T-helper 2 cell treated with Interferon-gamma antibody and Interleukin-4, amounts not matched to agents 5 μg/mL and 100 μg/mL, for 36 hours (primary cell): ENCODE results near the gene TMEM132A.
A peak's percentile ranks its signal among the peaks of the same experiment; 100 is the strongest.
"Not testable (repeated sequence)": the region's sequence is repeated elsewhere in the genome, so short reads cannot be mapped to it uniquely, and the experiment has no call there.

Experiments used
- DNase-seq: peaks from one replicate; pipeline ENCODE4 v3.0.0; 2021; ENCODE audit warnings: low spot score
- H3K27ac Mint-ChIP-seq: one replicate; pipeline ENCODE4 v1.8.0; 2021; ENCODE audit warnings: mild to moderate bottlenecking, mixed read lengths
- H3K27me3 Mint-ChIP-seq: one replicate; pipeline ENCODE4 v1.8.0; 2021; ENCODE audit warnings: low read depth, mixed read lengths
- H3K36me3 Mint-ChIP-seq: one replicate; pipeline ENCODE4 v1.8.0; 2021; ENCODE audit warnings: low read depth, mixed read lengths
- H3K4me1 Mint-ChIP-seq: one replicate; pipeline ENCODE4 v1.8.0; 2021; ENCODE audit warnings: low read depth, mixed read lengths
- H3K4me3 Mint-ChIP-seq: one replicate; pipeline ENCODE4 v1.8.0; 2022; ENCODE audit warnings: mild to moderate bottlenecking, moderate library complexity, mixed read lengths
- H3K9me3 Mint-ChIP-seq: one replicate; pipeline ENCODE4 v1.8.0; 2021; ENCODE audit warnings: mixed read lengths

Gene TMEM132A

GRCh38 chr11:60955571-60955970 lies 31.3 kb downstream of the TMEM132A start:
- no peaks in the 10 kb centered on the region for H3K9me3 Mint-ChIP-seq
- H3K4me1 Mint-ChIP-seq, result peaks cover 13% of the 10 kb centered on the region
- peaks cover 45% of the 10 kb centered on the region for H3K27me3 Mint-ChIP-seq
- no peak overlapping the region for H3K4me3 Mint-ChIP-seq
- H3K27ac Mint-ChIP-seq, result no peak overlapping the region
- no peaks in the 10 kb centered on the region for H3K36me3 Mint-ChIP-seq
- no peak for DNase-seq

- peaks cover 7% of the 10 kb centered on the region for H3K4me1 Mint-ChIP-seq
- H3K4me3 Mint-ChIP-seq, result no peak overlapping the region
- peaks cover 48% of the 10 kb centered on the region for H3K27me3 Mint-ChIP-seq
- no peaks in the 10 kb centered on the region for H3K36me3 Mint-ChIP-seq
- no peak for DNase-seq
- no peak overlapping the region for H3K27ac Mint-ChIP-seq
- no peaks in the 10 kb centered on the region for H3K9me3 Mint-ChIP-seq
Measured at GRCh38 chr11:60957188-60957587, 32.9 kb downstream of the TMEM132A start.

- DNase-seq, result no peak
- H3K4me3 Mint-ChIP-seq, result no peak overlapping the region
- H3K4me1 Mint-ChIP-seq, result no peaks in the 10 kb centered on the region
- peaks cover 42% of the 10 kb centered on the region for H3K27me3 Mint-ChIP-seq
- H3K36me3 Mint-ChIP-seq, result no peaks in the 10 kb centered on the region
- no peak overlapping the region for H3K27ac Mint-ChIP-seq
- H3K9me3 Mint-ChIP-seq, result no peaks in the 10 kb centered on the region
Measured at GRCh38 chr11:60959431-60959830, 35.2 kb downstream of the TMEM132A start.

- Mint-ChIP-seq H3K4me1 (no peaks in the 10 kb centered on the region), H3K27me3 (peaks cover 42% of the 10 kb centered on the region), H3K9me3 (no peaks in the 10 kb centered on the region), H3K4me3 (no peak overlapping the region), H3K36me3 (no peaks in the 10 kb centered on the region), H3K27ac (no peak overlapping the region)
- no peak for DNase-seq
Measured at GRCh38 chr11:60960405-60960804, 36.1 kb downstream of the TMEM132A start.

- peaks cover 28% of the 10 kb centered on the region for H3K27me3 Mint-ChIP-seq
- peaks cover 2% of the 10 kb centered on the region for H3K4me1 Mint-ChIP-seq
- no peaks in the 10 kb centered on the region for H3K9me3 Mint-ChIP-seq
- no peak overlapping the region for H3K4me3 Mint-ChIP-seq
- no peak overlapping the region for H3K27ac Mint-ChIP-seq
- no peaks in the 10 kb centered on the region for H3K36me3 Mint-ChIP-seq
- no peak for DNase-seq
Measured at GRCh38 chr11:60964801-60965200, 40.5 kb downstream of the TMEM132A start.

GRCh38 chr11:60966890-60967289 lies 42.6 kb downstream of the TMEM132A start:
- peaks cover 3% of the 10 kb centered on the region for H3K36me3 Mint-ChIP-seq
- DNase-seq, result no peak
- H3K27ac Mint-ChIP-seq, result no peak overlapping the region
- H3K4me1 Mint-ChIP-seq, result peaks cover 16% of the 10 kb centered on the region
- H3K27me3 Mint-ChIP-seq, result peaks cover 11% of the 10 kb centered on the region
- H3K4me3 Mint-ChIP-seq, result no peak overlapping the region
- no peaks in the 10 kb centered on the region for H3K9me3 Mint-ChIP-seq

- Mint-ChIP-seq H3K27ac (no peak overlapping the region), H3K27me3 (peaks cover 6% of the 10 kb centered on the region), H3K9me3 (no peaks in the 10 kb centered on the region), H3K4me1 (peaks cover 16% of the 10 kb centered on the region), H3K4me3 (no peak overlapping the region), H3K36me3 (peaks cover 12% of the 10 kb centered on the region)
- no peak for DNase-seq
Measured at GRCh38 chr11:60968223-60968622, 44.0 kb downstream of the TMEM132A start.

GRCh38 chr11:60970369-60970774 lies 46.1 kb downstream of the TMEM132A start:
- peak; percentile 72 for DNase-seq
- Mint-ChIP-seq H3K4me3 (peak overlapping the region; percentile 93), H3K9me3 (no peaks in the 10 kb centered on the region), H3K36me3 (peaks cover 31% of the 10 kb centered on the region), H3K4me1 (peaks cover 29% of the 10 kb centered on the region), H3K27ac (peak overlapping the region; percentile 50), H3K27me3 (peaks cover 6% of the 10 kb centered on the region)

- Mint-ChIP-seq H3K27ac (peak overlapping the region; percentile 87), H3K9me3 (no peaks in the 10 kb centered on the region), H3K4me3 (peak overlapping the region; percentile 93), H3K36me3 (peaks cover 33% of the 10 kb centered on the region), H3K27me3 (peaks cover 6% of the 10 kb centered on the region), H3K4me1 (peaks cover 31% of the 10 kb centered on the region)
- DNase-seq, result no peak
Measured at GRCh38 chr11:60970890-60971289, 46.6 kb downstream of the TMEM132A start.

GRCh38 chr11:60971520-60971919 lies 47.3 kb downstream of the TMEM132A start, which contains the start of gene CD6:
CD6 (plus strand) TSS chr11:60971680; CDS start chr11:60971866, 186 bp downstream.
- Mint-ChIP-seq H3K36me3 (peaks cover 38% of the 10 kb centered on the region), H3K27me3 (peaks cover 6% of the 10 kb centered on the region), H3K4me1 (peaks cover 37% of the 10 kb centered on the region), H3K4me3 (peak within 1 kb of the TSS; percentile 93), H3K27ac (peak within 1 kb of the TSS; percentile 87), H3K9me3 (no peaks in the 10 kb centered on the region)
- peak; percentile 62 for DNase-seq

- H3K4me3 Mint-ChIP-seq, result peak overlapping the region; percentile 93
Measured at GRCh38 chr11:60972182-60973030, 48.1 kb downstream of the TMEM132A start.

GRCh38 chr11:60973699-60974098 lies 49.4 kb downstream of the TMEM132A start:
- Mint-ChIP-seq H3K27ac (peak overlapping the region; percentile 95), H3K4me3 (peak overlapping the region; percentile 93), H3K27me3 (no peaks in the 10 kb centered on the region), H3K9me3 (no peaks in the 10 kb centered on the region), H3K36me3 (peaks cover 59% of the 10 kb centered on the region), H3K4me1 (peaks cover 58% of the 10 kb centered on the region)
- DNase-seq, result no peak

More at GRCh38 chr11:60972182-60973030, 48.1 kb downstream of the TMEM132A start:
- peaks cover 6% of the 10 kb centered on the region for H3K27me3 Mint-ChIP-seq
- H3K36me3 Mint-ChIP-seq, result peaks cover 46% of the 10 kb centered on the region
- DNase-seq, result no peak
- peak overlapping the region; percentile 87 for H3K27ac Mint-ChIP-seq
- H3K4me1 Mint-ChIP-seq, result peaks cover 45% of the 10 kb centered on the region
- no peaks in the 10 kb centered on the region for H3K9me3 Mint-ChIP-seq

- H3K27ac Mint-ChIP-seq, result peak overlapping the region; percentile 95
- DNase-seq, result not testable (repeated sequence)
- peaks cover 64% of the 10 kb centered on the region for H3K36me3 Mint-ChIP-seq
Measured at GRCh38 chr11:60974316-60974715, 50.1 kb downstream of the TMEM132A start.

GRCh38 chr11:60974726-60975125 lies 50.5 kb downstream of the TMEM132A start:
- peak overlapping the region; percentile 95 for H3K27ac Mint-ChIP-seq
- no peaks in the 10 kb centered on the region for H3K9me3 Mint-ChIP-seq
- H3K4me3 Mint-ChIP-seq, result peak overlapping the region; percentile 93
- H3K27me3 Mint-ChIP-seq, result no peaks in the 10 kb centered on the region
- H3K4me1 Mint-ChIP-seq, result peaks cover 65% of the 10 kb centered on the region
- H3K36me3 Mint-ChIP-seq, result peaks cover 65% of the 10 kb centered on the region
- no peak for DNase-seq

More at GRCh38 chr11:60974316-60974715, 50.1 kb downstream of the TMEM132A start:
- Mint-ChIP-seq H3K4me3 (peak overlapping the region; percentile 93), H3K4me1 (peaks cover 64% of the 10 kb centered on the region)
- not testable (repeated sequence) for H3K27me3 Mint-ChIP-seq, H3K9me3 Mint-ChIP-seq
